Activated naive CD8-positive, alpha-beta T cell treated with anti-CD3 and anti-CD28 coated beads, Interleukin-2, amount 10 ng/mL, durations not matched to agents 7 days and 5 days (primary cell): ENCODE results near the gene ETNK1. TPM values are rescaled to one million over a fixed set of nuclear protein-coding genes. Genes with fewer than 3 reads are reported as not detected.

Experiments
- ATAC-seq: fragments of 150-1000 bp; cut with Tn5 transposase; one replicate; pipeline ENCODE4 v1.10.0; 2021; ENCODE audit warnings: low read depth, moderate library complexity
- POLR2A ChIA-PET: fragments of 350-600 bp; sonication (Branson Sonifier 250); formaldehyde crosslinking; loops from one replicate; lab custom pipeline; 2021; ENCODE audit warnings: antibody characterized with exemption; lab: Charles Lee
- DNase-seq: peaks from one replicate; pipeline ENCODE4 v3.0.0; 2021
- H3K27ac Mint-ChIP-seq: one replicate; pipeline ENCODE4 v1.8.0; 2022; ENCODE audit warnings: mild to moderate bottlenecking, mixed read lengths
- H3K27me3 Mint-ChIP-seq: one replicate; pipeline ENCODE4 v1.8.0; 2022; ENCODE audit warnings: mild to moderate bottlenecking, moderate library complexity, mixed read lengths
- H3K36me3 Mint-ChIP-seq: one replicate; pipeline ENCODE4 v1.8.0; 2021; ENCODE audit warnings: mild to moderate bottlenecking, mixed read lengths
- H3K4me1 Mint-ChIP-seq: one replicate; pipeline ENCODE4 v1.8.0; 2021; ENCODE audit warnings: mixed read lengths
- H3K4me3 Mint-ChIP-seq: one replicate; pipeline ENCODE4 v1.8.0; 2022; ENCODE audit warnings: mild to moderate bottlenecking, moderate library complexity, mixed read lengths
- H3K9me3 Mint-ChIP-seq: one replicate; pipeline ENCODE4 v1.8.0; 2021; ENCODE audit warnings: mixed read lengths
- total RNA-seq, 2 experiments: library from RNA; stranded (reverse); gene quantifications; one replicate each; pipeline ENCODE4 v1.2.3, GENCODE V29; 2021

The ETNK1 gene
- total RNA-seq, 2 experiments from 2014 or later = 73.0 to 74.0 TPM

DNA sequence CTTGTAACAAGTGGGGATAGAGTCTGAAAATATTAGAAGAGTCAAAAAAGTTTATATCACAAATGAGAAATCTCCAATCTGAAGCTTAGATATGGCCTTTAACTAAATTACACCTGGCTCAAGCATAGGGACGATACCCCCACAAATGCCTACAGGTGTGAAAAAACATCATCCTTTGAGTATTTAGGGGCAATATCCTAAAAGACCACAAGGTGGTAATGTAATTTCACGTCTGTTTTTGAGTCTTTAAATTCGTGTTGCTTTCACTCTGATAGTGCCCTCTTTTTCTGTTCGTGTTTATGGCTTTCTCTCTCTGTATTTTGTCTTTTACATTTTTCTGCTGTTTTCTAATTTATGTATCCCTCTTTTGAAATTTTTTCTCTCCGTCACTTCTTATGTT, 84.3 kb downstream of the ETNK1 start:
- H3K27me3 Mint-ChIP-seq = peaks cover 22% of the 10 kb centered on the region
- H3K27ac Mint-ChIP-seq = no peak overlapping the region
- peaks cover 5% of the 10 kb centered on the region for H3K4me1 Mint-ChIP-seq
- no peak overlapping the region for H3K4me3 Mint-ChIP-seq
- no peak for DNase-seq
- no peak for ATAC-seq
- no peaks in the 10 kb centered on the region for H3K9me3 Mint-ChIP-seq
- POLR2A ChIA-PET = interaction anchor here (0.7 kb wide), 1 partner anchor 23 kb away, joined by 5 read pairs; no protein-coding TSS in a partner anchor
- H3K36me3 Mint-ChIP-seq = no peaks in the 10 kb centered on the region

DNA sequence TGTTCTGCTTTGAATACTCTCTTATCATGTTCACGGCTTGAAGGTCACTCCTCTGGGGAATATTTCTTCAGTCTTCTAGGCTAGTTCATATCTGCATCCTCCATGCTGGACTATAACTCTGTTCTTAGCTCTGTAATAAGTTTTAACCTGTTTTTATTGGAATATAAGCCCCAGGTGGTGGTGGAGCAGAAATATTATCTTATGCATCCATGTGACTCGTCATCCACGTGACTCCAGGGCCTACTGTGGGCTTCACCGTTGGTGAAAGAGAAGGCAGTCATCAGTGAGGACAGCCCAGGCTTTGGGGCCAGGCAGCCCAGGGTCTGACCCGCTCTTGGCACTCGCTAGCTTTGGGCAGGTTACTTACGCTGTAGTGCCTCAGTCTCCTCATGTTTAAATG, 87.1 kb downstream of the ETNK1 start:
- H3K4me1 Mint-ChIP-seq = peaks cover 5% of the 10 kb centered on the region
- H3K27ac Mint-ChIP-seq = no peak overlapping the region
- ATAC-seq (no peak), DNase-seq (no peak)
- no peaks in the 10 kb centered on the region for H3K36me3 Mint-ChIP-seq
- H3K9me3 Mint-ChIP-seq = no peaks in the 10 kb centered on the region
- peaks cover 34% of the 10 kb centered on the region for H3K27me3 Mint-ChIP-seq
- POLR2A ChIA-PET = no interaction called here
- no peak overlapping the region for H3K4me3 Mint-ChIP-seq

DNA sequence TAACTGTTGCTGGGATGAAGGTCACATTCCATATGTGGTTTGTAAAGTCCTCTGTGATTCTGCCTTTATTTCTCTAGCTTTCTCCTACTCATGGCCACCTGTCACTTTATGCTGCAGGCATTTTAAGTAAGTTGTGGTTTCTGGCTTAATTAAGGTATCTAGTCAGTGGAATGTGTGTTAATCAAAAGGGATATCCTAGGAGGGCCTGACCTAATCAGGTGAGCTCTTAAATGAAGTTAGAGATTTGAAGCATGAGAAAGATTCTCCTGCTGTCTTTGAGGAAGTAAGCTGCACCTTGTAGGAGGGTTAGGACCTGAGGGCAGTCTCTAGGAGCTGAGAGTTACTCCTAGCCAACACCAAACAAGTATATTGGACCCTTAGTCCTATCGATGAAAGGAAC, 90.3 kb downstream of the ETNK1 start:
- Mint-ChIP-seq H3K27ac (no peak overlapping the region), H3K4me1 (peaks cover 3% of the 10 kb centered on the region), H3K27me3 (peaks cover 31% of the 10 kb centered on the region), H3K9me3 (no peaks in the 10 kb centered on the region), H3K36me3 (no peaks in the 10 kb centered on the region), H3K4me3 (no peak overlapping the region)
- ATAC-seq (no peak), DNase-seq (no peak)
- POLR2A ChIA-PET = no interaction called here

DNA sequence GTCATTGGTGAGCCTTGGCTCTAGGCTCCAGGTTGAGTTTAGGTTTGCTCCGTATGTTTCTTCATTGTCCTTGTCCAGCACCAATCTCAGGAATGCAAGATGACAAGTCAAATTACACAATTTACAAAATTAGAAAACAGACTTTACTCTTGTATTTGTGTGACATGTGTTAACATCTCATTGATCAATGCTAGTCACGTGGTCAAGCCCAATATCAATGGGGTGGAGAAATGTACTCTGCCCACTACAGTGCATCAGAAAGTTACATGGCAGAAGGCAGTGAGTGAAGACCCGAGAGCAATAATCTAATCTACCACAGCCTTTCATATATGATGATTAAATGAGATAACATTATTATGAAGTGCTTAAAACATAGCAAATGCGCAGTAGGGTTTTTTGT, 94.8 kb downstream of the ETNK1 start:
- no peak overlapping the region for H3K4me3 Mint-ChIP-seq
- no peaks in the 10 kb centered on the region for H3K4me1 Mint-ChIP-seq
- H3K36me3 Mint-ChIP-seq = no peaks in the 10 kb centered on the region
- peaks cover 23% of the 10 kb centered on the region for H3K27me3 Mint-ChIP-seq
- POLR2A ChIA-PET = no interaction called here
- no peak overlapping the region for H3K27ac Mint-ChIP-seq
- DNase-seq (no peak), ATAC-seq (no peak)
- H3K9me3 Mint-ChIP-seq = no peaks in the 10 kb centered on the region

DNA sequence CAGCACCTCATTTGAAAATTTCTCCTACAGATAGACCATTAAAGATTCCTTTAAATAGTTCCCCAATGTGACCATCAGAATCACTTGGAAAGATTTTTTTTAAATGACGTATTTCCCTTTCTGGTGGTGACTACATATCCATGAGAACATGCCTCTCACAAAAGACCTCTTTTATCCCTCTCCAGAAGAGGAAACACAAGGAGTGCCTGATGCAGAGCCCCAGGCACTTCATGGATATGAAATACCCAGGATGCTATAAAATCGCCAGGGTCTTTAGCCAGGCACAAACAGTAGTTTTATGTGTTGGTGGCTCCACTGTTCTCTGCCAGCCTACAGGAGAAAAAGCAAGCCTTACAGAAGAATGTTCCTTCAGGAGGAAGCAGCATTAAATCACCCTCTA, 97.1 kb downstream of the ETNK1 start:
- H3K27me3 Mint-ChIP-seq = peaks cover 14% of the 10 kb centered on the region
- H3K36me3 Mint-ChIP-seq = no peaks in the 10 kb centered on the region
- POLR2A ChIA-PET = no interaction called here
- no peaks in the 10 kb centered on the region for H3K9me3 Mint-ChIP-seq
- no peak overlapping the region for H3K27ac Mint-ChIP-seq
- ATAC-seq = no peak
- no peak overlapping the region for H3K4me3 Mint-ChIP-seq
- no peak for DNase-seq
- no peaks in the 10 kb centered on the region for H3K4me1 Mint-ChIP-seq

DNA sequence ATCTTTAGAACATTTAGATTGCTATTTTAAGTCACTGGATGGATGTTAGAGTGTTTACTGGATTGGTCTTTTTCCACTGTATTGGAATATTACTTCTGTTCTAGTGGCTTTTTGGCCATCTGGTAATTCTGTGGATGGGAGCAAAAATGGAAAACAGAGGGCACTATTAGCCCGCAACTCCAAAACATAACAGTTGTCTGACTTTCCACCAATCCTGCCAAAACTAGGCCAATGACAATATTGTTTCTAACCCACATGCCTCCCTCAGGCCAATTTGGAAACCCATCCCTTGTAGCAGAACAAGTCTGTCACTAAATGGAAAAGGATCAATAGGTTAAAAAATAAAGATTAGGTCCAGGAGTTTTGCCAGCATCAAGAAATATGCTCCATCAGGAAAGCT, 97.8 kb downstream of the ETNK1 start:
- Mint-ChIP-seq H3K36me3 (no peaks in the 10 kb centered on the region), H3K27me3 (peaks cover 14% of the 10 kb centered on the region), H3K9me3 (no peaks in the 10 kb centered on the region), H3K27ac (no peak overlapping the region), H3K4me3 (no peak overlapping the region), H3K4me1 (no peaks in the 10 kb centered on the region)
- ATAC-seq = no peak
- no peak for DNase-seq
- POLR2A ChIA-PET = no interaction called here

DNA sequence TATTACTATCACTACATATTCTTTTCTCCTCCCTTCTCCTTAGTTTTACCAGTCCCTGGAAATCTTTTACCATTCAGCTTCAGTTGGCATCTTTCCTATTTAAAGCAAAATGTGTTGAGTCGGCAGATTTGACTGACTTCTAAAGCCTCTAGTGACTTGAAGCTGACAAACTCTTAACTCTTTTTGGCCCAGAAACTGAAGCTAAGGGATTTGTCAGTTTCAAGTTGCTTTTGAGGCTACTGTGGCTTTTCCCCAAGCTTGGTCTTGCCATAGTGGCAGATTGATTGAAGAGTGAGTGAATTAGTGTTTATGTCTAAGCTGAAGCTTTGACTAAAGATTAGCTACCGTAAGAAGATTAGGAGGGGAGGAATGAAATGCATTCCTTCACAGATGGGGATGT, 104.0 kb downstream of the ETNK1 start:
- Mint-ChIP-seq H3K27me3 (peaks cover 7% of the 10 kb centered on the region), H3K9me3 (no peaks in the 10 kb centered on the region), H3K27ac (no peak overlapping the region), H3K4me1 (no peaks in the 10 kb centered on the region), H3K36me3 (no peaks in the 10 kb centered on the region), H3K4me3 (no peak overlapping the region)
- POLR2A ChIA-PET = no interaction called here
- DNase-seq = no peak
- ATAC-seq = no peak

DNA sequence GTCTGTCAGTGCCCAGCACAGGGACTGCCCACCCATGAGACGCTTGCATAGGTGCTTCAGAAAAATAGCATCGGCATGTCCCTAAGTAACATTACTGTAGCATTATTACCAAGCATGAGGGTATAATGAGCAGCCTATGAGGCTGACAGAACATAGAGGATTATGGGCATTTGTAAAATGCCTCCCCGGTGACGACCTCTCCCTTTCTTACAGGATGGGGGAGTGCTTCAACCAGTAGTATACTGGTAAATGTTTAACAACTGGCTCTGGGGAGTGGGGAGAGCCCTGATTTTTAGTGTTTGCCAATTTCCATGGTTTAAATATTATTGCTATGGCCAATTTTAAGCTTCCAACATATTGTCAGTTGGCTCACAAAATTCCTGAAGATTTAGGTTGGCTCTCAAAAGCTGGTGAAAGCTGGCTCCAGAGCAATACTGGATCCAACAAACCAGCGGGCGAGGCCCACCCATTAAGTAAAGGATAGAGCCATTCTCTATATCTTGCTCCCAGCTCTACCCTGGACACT, 104.5 kb downstream of the ETNK1 start:
- Mint-ChIP-seq H3K4me3 (no peak overlapping the region), H3K36me3 (no peaks in the 10 kb centered on the region), H3K27me3 (peaks cover 7% of the 10 kb centered on the region), H3K4me1 (no peaks in the 10 kb centered on the region), H3K27ac (no peak overlapping the region), H3K9me3 (no peaks in the 10 kb centered on the region)
- POLR2A ChIA-PET = no interaction called here
- ATAC-seq (no peak), DNase-seq (no peak)

DNA sequence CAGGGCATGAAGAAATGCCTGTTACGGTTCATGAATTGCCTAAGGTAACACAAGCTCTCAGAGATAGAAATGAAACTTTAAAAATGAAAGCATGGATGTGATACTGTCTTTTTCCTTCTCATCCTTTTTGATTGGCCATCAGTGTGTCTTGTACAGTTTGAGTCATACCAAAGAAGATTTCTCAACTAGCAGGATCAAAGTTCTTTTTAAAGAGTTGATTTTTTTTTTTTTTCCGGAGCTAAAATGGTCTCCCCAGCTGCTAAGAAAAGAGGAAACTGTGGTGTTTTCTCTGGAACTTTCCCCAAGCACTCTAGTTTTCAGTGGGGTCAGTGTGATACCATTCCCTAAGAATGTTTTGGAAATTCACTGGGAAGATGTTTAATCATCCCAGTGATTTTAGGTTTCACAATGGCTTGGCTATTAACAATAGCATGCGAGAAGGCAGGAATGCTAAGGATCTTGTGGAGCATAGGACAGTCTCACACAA, 105.0 kb downstream of the ETNK1 start:
- no peaks in the 10 kb centered on the region for H3K36me3 Mint-ChIP-seq
- H3K4me3 Mint-ChIP-seq = no peak overlapping the region
- peaks cover 7% of the 10 kb centered on the region for H3K27me3 Mint-ChIP-seq
- no peak overlapping the region for H3K27ac Mint-ChIP-seq
- POLR2A ChIA-PET = no interaction called here
- no peak for ATAC-seq
- no peak for DNase-seq
- no peaks in the 10 kb centered on the region for H3K9me3 Mint-ChIP-seq
- no peaks in the 10 kb centered on the region for H3K4me1 Mint-ChIP-seq

DNA sequence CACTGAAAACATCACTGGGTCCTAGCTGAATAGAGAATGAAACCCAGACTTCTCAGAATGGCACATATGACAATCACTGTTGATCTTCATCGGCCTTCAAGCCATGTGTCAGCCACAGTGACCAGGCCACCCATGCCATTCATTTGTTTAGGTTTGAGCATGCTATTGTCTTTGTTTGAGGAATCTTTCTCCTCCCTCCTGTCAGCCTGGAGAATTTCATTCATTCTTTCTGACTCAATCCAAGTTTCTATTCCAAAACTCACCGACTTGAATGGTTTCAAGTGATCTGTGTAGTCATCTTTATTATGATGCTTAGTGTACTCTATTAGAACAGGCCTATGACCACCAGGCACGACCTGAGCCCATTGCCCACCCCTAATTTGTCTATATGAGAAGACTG, 106.3 kb downstream of the ETNK1 start:
- POLR2A ChIA-PET = no interaction called here
- Mint-ChIP-seq H3K27ac (no peak overlapping the region), H3K27me3 (peaks cover 4% of the 10 kb centered on the region), H3K9me3 (no peaks in the 10 kb centered on the region), H3K4me3 (no peak overlapping the region), H3K4me1 (no peaks in the 10 kb centered on the region), H3K36me3 (no peaks in the 10 kb centered on the region)
- ATAC-seq = no peak
- DNase-seq = no peak

DNA sequence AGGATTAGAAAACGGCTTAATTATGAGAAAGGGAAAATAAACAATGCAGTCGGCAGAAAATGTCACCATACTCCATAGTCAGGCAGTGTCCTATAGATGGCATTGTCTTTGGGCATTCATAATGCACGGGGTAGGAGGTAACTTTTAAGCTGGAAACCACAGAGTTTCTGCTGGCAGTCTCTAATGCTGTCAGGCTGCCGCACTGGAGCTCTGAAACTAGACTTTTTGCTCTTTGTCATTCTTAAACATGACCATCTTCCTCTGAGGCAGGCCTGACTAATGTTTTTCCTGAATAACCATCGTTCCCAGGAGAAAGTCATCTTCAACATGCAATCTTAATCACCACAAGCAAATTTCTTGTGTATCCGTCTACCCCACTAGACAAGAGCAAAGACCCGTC, 108.8 kb downstream of the ETNK1 start:
- DNase-seq (no peak), ATAC-seq (no peak)
- no peaks in the 10 kb centered on the region for H3K4me1 Mint-ChIP-seq
- POLR2A ChIA-PET = no interaction called here
- peaks cover 5% of the 10 kb centered on the region for H3K27me3 Mint-ChIP-seq
- no peak overlapping the region for H3K4me3 Mint-ChIP-seq
- H3K9me3 Mint-ChIP-seq = no peaks in the 10 kb centered on the region
- no peak overlapping the region for H3K27ac Mint-ChIP-seq
- no peaks in the 10 kb centered on the region for H3K36me3 Mint-ChIP-seq

DNA sequence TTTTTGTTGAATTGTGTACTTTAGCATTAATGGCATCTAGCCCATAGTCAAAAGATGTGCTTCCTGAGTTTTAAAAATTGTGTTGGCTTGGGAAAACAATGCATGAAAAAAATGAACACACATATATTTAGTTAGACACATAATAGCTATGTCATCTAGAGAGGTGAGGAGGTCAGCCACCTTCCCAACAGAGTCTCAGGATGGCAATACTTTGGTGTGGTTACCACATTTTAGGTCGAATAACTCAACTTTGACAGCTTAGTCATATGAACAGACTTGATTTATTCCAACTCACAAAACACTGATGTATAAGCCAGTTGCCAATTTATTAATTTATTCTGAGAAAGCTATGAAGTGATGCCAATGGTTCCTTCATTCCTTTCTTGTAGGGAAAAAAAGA, 114.0 kb downstream of the ETNK1 start:
- DNase-seq (no peak), ATAC-seq (no peak)
- Mint-ChIP-seq H3K27me3 (peaks cover 4% of the 10 kb centered on the region), H3K4me1 (no peaks in the 10 kb centered on the region), H3K27ac (no peak overlapping the region), H3K36me3 (no peaks in the 10 kb centered on the region), H3K9me3 (peaks cover 1% of the 10 kb centered on the region), H3K4me3 (no peak overlapping the region)
- POLR2A ChIA-PET = no interaction called here
